Stimulated activated naive CD4-positive, alpha-beta T cell treated with Interleukin-2 at 50 U/mL for 16 hours (primary cell): ENCODE data around the gene G3BP1.
"Not testable (repeated sequence)": the region's sequence is repeated elsewhere in the genome, so short reads cannot be mapped to it uniquely, and the experiment has no call there.

ENCODE experiments used
- DNase-seq: peaks from one replicate; lab custom pipeline; 2025; lab: John Stamatoyannopoulos, UW

Gene G3BP1

DNA sequence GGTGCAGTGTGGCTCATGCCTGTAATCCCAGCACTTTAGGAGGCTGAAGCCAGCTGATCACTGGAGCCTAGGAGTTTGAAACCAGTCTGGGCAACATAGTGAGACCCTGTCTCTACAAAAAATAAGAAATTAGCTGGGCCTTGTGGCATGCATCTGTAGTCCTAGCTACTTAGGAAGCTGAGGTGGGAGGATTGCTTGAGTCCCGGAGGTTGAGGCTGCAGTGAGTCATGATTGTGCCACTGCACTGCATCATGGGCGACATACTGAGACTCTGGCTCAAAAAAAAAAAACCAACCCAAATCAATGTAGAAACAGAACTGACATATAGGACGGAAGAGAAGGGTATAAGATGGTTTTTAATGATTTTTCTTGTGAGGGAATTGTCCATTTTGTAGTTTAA, 27.7 kb downstream of the G3BP1 start:
- DNase-seq = no peak

- DNase-seq = no peak
Measured at GRCh38 chr5:151800532-151800931, 28.8 kb downstream of the G3BP1 start.

DNA sequence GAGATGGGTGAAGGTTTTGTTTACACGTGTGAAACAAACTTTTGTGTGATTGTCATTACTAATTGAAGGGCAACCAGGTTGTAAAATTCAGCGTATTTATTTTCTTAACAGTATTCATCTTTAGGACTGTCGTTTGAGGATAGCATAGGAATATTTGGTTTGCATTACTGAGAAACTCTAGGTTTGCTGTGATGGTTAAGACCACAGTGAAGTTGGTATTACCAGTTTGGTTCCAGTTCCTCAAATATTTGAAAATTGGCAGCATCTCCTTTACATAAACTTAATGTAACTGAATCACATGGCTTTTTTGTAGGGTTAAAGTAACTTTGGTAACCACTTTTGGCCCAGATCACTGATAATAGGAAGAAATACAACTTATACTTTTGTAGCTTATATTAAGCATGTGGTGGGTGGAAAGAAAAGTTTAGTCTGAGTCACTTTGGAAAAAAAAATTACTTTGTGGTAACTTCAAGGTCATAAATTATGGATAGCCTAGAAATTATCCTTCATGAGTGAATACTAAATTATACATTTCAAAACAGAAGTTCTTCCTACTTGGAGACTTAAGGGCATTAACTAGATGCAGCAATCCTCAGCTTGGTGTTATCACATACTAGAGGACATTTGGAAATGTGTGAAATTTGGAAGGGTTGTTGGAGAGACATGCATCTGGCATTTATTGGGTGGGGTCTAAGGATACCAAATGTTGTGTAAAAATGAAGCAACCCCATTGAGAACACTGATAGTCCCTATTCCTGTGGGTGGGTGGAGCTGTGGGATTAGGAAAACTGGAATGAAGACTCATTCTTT, 33.9 kb downstream of the G3BP1 start:
- DNase-seq = no peak

GRCh38 chr5:151808451-151809169, 36.9 kb downstream of the G3BP1 start:
- DNase-seq = no peak

- no peak for DNase-seq
Measured at GRCh38 chr5:151810449-151810848, 38.7 kb downstream of the G3BP1 start.

GRCh38 chr5:151810897-151811296, 39.1 kb downstream of the G3BP1 start:
- DNase-seq = no peak

DNA sequence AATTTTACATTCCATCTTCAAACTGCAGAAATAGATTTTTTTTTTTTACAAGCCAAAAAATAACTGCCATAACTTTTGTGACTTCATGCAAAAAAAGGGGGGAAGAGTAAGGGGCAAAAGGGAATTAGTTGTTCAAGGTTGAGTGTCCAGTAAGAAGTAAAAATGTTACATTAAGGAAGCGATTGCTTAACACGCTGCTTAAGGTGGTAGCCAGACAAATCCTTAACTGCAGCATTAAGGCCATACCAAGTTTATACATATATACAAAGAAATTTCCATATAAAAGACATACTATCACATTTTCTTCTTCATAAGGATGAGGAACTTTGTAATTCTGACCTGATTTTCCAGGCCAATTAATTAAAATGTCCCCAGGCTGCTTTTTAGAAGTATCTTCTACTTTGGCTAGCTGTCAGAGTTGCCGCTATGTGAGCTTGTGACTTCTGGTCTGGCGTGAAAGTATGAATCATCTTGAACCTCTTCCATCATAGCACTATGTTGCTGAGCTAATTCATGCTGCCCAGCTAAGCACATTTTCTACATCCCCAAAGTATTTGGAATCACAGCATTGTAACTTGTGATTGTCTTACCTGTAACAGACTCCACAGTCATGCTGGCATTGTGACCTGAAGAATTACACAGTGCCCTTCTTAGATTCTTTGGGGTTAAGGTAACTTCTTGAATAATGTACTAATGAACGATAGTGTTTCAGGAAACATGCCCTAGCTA, 40.0 kb downstream of the G3BP1 start:
- no peak for DNase-seq

DNA sequence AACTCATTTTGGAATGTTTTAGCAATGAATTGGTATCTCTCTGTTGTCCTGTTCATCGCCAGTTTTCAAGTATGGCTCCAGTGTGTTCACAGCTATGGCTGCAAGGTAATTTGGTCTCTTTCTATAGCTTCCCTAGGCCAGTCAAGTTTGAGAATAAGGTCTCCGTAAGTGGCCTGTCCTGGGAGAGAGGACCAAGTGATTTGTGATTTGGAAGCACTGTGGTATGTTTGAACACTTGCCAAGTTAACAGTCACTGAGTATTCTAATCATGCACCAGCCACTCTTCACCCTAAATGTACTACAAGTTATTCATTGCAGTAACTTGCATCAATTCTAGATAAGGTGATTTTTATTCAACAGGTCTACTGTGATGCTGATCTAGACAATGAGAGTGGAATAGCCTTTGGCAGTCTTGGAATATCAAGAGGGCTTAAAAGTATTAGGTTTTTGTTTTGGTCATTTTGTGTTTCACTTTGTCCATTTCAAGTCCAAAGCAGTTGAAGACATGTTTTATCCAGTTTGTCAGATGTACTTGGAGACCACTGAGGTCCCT, 41.1 kb downstream of the G3BP1 start:
- no peak for DNase-seq

- DNase-seq = no peak
Measured at GRCh38 chr5:151815051-151815450, 43.3 kb downstream of the G3BP1 start.

DNA sequence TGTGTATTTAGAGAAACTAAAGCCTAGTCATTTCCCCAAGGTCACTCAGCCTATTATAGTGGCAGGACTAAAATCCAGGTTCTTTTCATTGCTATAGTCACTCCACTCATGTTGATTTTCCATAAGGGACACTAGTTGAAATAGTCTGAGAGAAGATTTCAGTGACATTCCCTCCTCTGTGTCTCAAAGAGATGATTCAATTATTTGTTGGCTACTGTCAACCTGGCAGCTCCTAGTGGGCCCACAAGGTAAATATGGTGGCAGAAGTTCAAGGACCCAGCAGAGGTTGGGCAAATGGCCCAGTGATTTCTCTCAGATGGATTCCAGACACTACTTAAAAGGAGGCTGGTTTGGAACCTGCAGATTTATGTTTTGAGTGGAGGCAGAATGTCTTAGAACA, 48.1 kb downstream of the G3BP1 start:
- no peak for DNase-seq

DNA sequence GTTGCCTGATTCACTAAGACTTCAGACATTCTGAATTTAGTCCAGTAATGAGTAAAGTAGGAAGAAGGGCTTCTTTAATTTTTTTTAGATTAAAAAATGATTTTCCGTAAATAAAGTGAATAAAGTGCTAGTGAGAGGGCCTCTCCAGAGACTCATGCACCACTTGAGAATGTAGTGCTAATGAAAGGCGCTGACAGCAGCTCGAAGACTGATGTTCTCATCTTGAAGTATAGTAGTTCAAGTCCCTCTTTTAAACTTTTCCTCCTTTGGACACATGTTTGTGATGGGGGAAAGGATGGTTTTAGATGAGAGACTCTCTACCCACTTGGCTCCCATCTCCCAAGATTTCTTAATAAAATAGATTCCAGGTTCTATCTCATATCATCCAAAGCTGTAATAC, 48.5 kb downstream of the G3BP1 start:
- DNase-seq = no peak

DNA sequence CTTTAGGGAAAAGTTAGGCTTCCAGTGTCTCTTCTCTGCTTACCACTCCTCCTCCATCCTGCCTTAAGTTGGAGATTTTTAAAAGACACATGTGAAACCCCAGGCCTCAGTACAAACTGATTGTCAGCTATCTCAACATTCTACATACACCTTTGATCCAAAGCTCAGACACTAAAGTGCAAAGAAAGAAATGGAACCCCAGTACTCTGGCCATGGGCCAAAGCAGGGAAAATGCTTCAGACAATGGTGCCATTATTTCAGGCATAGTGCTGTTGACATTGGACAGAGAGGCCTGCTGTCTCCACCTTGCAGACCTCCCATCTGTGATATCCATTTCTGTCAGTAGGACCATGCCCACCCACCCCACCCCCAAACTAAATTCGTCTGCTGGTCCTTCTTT, 49.1 kb downstream of the G3BP1 start:
- no peak for DNase-seq

DNA sequence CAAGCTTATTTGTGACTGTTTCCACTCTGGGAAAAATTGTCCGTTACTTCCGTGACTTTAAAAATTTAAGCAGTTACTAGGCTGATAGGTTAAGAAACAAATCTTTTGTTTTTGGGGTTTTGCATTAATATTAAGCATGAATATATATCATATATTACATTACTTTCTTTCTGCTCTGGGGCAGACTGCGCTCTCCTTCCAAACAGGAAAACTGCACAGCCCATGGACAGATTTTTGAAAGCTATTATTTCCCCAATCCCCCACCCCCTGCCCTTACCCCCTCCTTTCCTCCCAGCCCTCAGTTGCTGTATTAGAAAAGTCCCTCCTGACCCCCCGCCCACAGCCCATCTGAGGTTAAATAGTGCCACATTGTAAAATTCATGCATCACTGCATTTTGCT, 50.4 kb downstream of the G3BP1 start:
- no peak for DNase-seq

DNA sequence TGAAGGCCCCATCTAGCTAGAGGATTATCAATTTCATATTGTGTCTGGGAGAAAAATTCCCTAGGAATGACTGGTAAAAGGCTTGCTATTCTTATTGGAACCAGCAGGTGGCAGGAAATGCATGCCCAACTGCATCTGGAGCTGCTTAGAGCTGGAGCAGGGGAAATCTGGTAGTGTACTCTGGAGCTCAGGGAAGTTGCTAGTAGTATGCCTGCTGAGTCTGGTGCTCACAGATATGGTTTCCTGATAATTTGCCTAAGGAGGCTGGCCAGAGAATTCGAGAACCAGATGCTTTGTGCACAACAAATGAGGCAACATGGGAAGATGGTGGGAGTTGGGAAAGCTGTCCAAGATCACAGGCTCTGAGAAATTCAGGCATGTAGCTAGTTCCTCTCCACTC, 53.7 kb downstream of the G3BP1 start:
- no peak for DNase-seq

GRCh38 chr5:151829370-151829769, 57.6 kb downstream of the G3BP1 start:
- no peak for DNase-seq

DNA sequence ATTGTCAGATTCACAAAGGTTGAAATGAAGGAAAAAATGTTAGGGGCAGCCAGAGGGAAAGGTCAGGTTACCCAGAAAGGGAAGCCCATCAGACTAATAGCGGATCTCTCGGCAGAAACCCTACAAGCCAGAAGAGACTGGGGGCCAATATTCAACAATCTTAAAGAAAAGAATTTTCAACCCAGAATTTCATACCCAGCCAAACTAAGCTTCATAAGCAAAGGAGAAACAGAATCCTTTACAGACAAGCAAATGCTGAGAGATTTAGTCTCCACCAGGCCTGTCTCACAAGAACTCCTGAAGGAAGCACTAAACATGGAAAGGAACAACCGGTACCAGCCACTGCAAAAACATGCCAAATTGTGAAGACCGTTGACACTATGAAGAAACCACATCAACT, 61.1 kb downstream of the G3BP1 start:
- not testable (repeated sequence) for DNase-seq

- DNase-seq = no peak
Measured at GRCh38 chr5:151846765-151847164, 75.0 kb downstream of the G3BP1 start.

- DNase-seq = no peak
Measured at GRCh38 chr5:151847871-151848270, 76.1 kb downstream of the G3BP1 start.

GRCh38 chr5:151855701-151856100, 83.9 kb downstream of the G3BP1 start:
- no peak for DNase-seq

GRCh38 chr5:151856861-151857260, 85.1 kb downstream of the G3BP1 start:
- no peak for DNase-seq

DNA sequence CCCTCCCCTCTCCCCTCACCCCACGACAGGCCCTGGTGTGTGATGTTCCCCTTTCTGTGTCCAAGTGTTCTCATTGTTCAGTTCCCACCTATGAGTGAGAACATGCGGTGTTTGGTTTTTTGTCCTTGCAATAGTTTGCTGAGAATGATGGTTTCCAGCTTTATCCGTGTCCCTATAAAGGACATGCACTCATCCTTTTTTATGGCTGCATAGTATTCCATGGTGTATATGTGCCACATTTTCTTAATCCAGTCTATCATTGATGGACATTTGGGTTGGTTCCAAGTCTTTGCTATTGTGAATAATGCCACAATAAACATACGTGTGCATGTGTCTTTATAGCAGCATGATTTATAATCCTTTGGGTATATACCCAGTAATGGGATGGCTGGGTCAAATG, 89.1 kb downstream of the G3BP1 start:
- not testable (repeated sequence) for DNase-seq
